NOMO-1 treated with dmso at 0.1 percent for 144 hours (cell line): Measurements from ENCODE around the gene PCNX1.
"Not testable (repeated sequence)": the region's sequence is repeated elsewhere in the genome, so short reads cannot be mapped to it uniquely, and the experiment has no call there.

Source experiments
- DNase-seq: peaks from one replicate; lab custom pipeline; 2025; ENCODE audit not compliant: unreplicated experiment; lab: John Stamatoyannopoulos, UW

PCNX1 gene

GRCh38 chr14:70907176-70907995 is at the start of gene PCNX1:
PCNX1 (plus strand) TSS chr14:70907459; CDS start chr14:70907851, 392 bp downstream.
- peak; percentile 81 for DNase-seq

- DNase-seq: no peak
Observed at GRCh38 chr14:70857496-70857890, 49.8 kb upstream of the PCNX1 start.

GRCh38 chr14:70858641-70859040 is 48.6 kb upstream of the PCNX1 start:
- DNase-seq: no peak

GRCh38 chr14:70866992-70867391 is 40.3 kb upstream of the PCNX1 start:
- not testable (repeated sequence) for DNase-seq

- no peak for DNase-seq
Observed at GRCh38 chr14:70871001-70871400, 36.3 kb upstream of the PCNX1 start.

GRCh38 chr14:70871863-70872677 is 35.2 kb upstream of the PCNX1 start:
- no peak for DNase-seq

- no peak for DNase-seq
Observed at GRCh38 chr14:70872678-70873020, 34.6 kb upstream of the PCNX1 start.

- peak; percentile 28 for DNase-seq
Observed at GRCh38 chr14:70873627-70874026, 33.6 kb upstream of the PCNX1 start.

- DNase-seq: not testable (repeated sequence)
Observed at GRCh38 chr14:70875811-70876460, 31.3 kb upstream of the PCNX1 start.

GRCh38 chr14:70879448-70879847 is 27.8 kb upstream of the PCNX1 start:
- DNase-seq: no peak

- not testable (repeated sequence) for DNase-seq
Observed at GRCh38 chr14:70880888-70881287, 26.4 kb upstream of the PCNX1 start.

- DNase-seq: peak; percentile 78
Observed at GRCh38 chr14:70881549-70882177, 25.6 kb upstream of the PCNX1 start.

- DNase-seq: peak; percentile 90
Observed at GRCh38 chr14:70882776-70883492, 24.3 kb upstream of the PCNX1 start.

GRCh38 chr14:70884595-70885342 is 22.5 kb upstream of the PCNX1 start:
- no peak for DNase-seq

- DNase-seq: no peak
Observed at GRCh38 chr14:70885343-70886022, 21.8 kb upstream of the PCNX1 start.

- peak; percentile 89 for DNase-seq
Observed at GRCh38 chr14:70886421-70887206, 20.6 kb upstream of the PCNX1 start.

- DNase-seq: no peak
Observed at GRCh38 chr14:70887207-70887681, 20.0 kb upstream of the PCNX1 start.

- DNase-seq: no peak
Observed at GRCh38 chr14:70887737-70888499, 19.3 kb upstream of the PCNX1 start.
